SK-N-SH treated with all-trans-retinoic acid at 6 μM for 48 hours (cell line): ENCODE measurements around the gene POU5F1.
"Not testable (repeated sequence)": the region's sequence is repeated elsewhere in the genome, so short reads cannot be mapped to it uniquely, and the experiment has no call there.

ENCODE experiments used
- ATAC-seq: fragments of 200-7000 bp; cut with Tn5 transposase; 3 replicates; pipeline ENCODE4 v1.9.1; 2020; ENCODE audit warnings: mild to moderate bottlenecking, moderate library complexity
- ARNTL ChIP-seq: fragments of 450-650 bp; formaldehyde crosslinking; IDR thresholded peaks from 2 replicates; pipeline ENCODE4 v1.5.0; 2020; ENCODE audit warnings: low read depth, mild to moderate bottlenecking, moderate library complexity, borderline replicate concordance
- BACH2 ChIP-seq: fragments of 250-450 bp; sonication (Bioruptor Pico); IDR thresholded peaks from 2 replicates; pipeline ENCODE4 v1.9.0; 2021; ENCODE audit warnings: mild to moderate bottlenecking, borderline replicate concordance
- CREB5 ChIP-seq: fragments of 250-450 bp; sonication (Bioruptor Pico); IDR thresholded peaks from 2 replicates; pipeline ENCODE4 v1.5.1; 2020; ENCODE audit warnings: low read depth, mild to moderate bottlenecking, moderate library complexity
- CSDC2 ChIP-seq: fragments of 250-450 bp; sonication (Bioruptor Pico); IDR thresholded peaks from 2 replicates; pipeline ENCODE4 v1.5.0; 2020; ENCODE audit warnings: mild to moderate bottlenecking, moderate library complexity
- CSRNP3 ChIP-seq: fragments of 250-450 bp; sonication (Bioruptor Pico); IDR thresholded peaks from 2 replicates; pipeline ENCODE4 v1.5.1; 2021; ENCODE audit warnings: mild to moderate bottlenecking, moderate library complexity
- ESRRG ChIP-seq: fragments of 250-450 bp; sonication (Bioruptor Pico); IDR thresholded peaks from 2 replicates; pipeline ENCODE4 v1.6.1; 2021; ENCODE audit warnings: mild to moderate bottlenecking
- GLIS3 ChIP-seq: fragments of 250-450 bp; sonication (Bioruptor Pico); IDR thresholded peaks from 2 replicates; pipeline ENCODE4 v1.5.0; 2020; ENCODE audit warnings: mild to moderate bottlenecking, moderate library complexity
- ISL1 ChIP-seq: fragments of 250-450 bp; sonication (Bioruptor Pico); IDR thresholded peaks from 2 replicates; pipeline ENCODE4 v2.1.2; 2022; ENCODE audit warnings: mild to moderate bottlenecking, moderate library complexity
- PATZ1 ChIP-seq: fragments of 250-450 bp; sonication (Bioruptor Pico); IDR thresholded peaks from 2 replicates; pipeline ENCODE4 v1.8.0; 2020; ENCODE audit warnings: mild to moderate bottlenecking, moderate library complexity, borderline replicate concordance
- PPARA ChIP-seq: fragments of 250-450 bp; sonication (Bioruptor Pico); IDR thresholded peaks from 2 replicates; pipeline ENCODE4 v1.5.0; 2020; ENCODE audit warnings: mild to moderate bottlenecking, borderline replicate concordance
- RARB ChIP-seq: fragments of 250-450 bp; sonication (Bioruptor Pico); IDR thresholded peaks from 2 replicates; pipeline ENCODE4 v1.8.0; 2021; ENCODE audit warnings: mild to moderate bottlenecking, moderate library complexity
- SNAI2 ChIP-seq: fragments of 250-450 bp; sonication (Bioruptor Pico); IDR thresholded peaks from 2 replicates; pipeline ENCODE4 v1.5.0; 2020; ENCODE audit warnings: mild to moderate bottlenecking, moderate library complexity
- TCF4 ChIP-seq: fragments of 250-450 bp; sonication (Bioruptor Pico); IDR thresholded peaks from 2 replicates; pipeline ENCODE4 v1.8.0; 2021; ENCODE audit warnings: mild to moderate bottlenecking, moderate library complexity, borderline replicate concordance
- TOX ChIP-seq: fragments of 250-450 bp; sonication (Bioruptor Pico); IDR thresholded peaks from 2 replicates; pipeline ENCODE4 v1.8.0; 2021; ENCODE audit warnings: mild to moderate bottlenecking, moderate library complexity, borderline replicate concordance
- ZC3H10 ChIP-seq: fragments of 250-450 bp; sonication (Bioruptor Pico); IDR thresholded peaks from 2 replicates; pipeline ENCODE4 v1.5.1; 2021; ENCODE audit warnings: mild to moderate bottlenecking, moderate library complexity
- ZFP3 ChIP-seq: fragments of 250-450 bp; sonication (Bioruptor Pico); IDR thresholded peaks from 2 replicates; pipeline ENCODE4 v1.5.0; 2020; ENCODE audit warnings: mild to moderate bottlenecking, moderate library complexity
- ZFP30 ChIP-seq: fragments of 450-650 bp; formaldehyde crosslinking; IDR thresholded peaks from 2 replicates; pipeline ENCODE4 v1.5.0; 2022; ENCODE audit warnings: mild to moderate bottlenecking, moderate library complexity
- ZNF565 ChIP-seq: fragments of 450-650 bp; formaldehyde crosslinking; conservative IDR thresholded peaks from 2 replicates; pipeline ENCODE4 v1.5.0; 2020; ENCODE audit warnings: low read depth, mild to moderate bottlenecking, moderate library complexity
- ZNF70 ChIP-seq: fragments of 450-650 bp; formaldehyde crosslinking; IDR thresholded peaks from 2 replicates; pipeline ENCODE4 v1.5.0; 2020; ENCODE audit warnings: mild to moderate bottlenecking, moderate library complexity
- ZNF8 ChIP-seq: fragments of 450-650 bp; formaldehyde crosslinking; IDR thresholded peaks from 2 replicates; pipeline ENCODE4 v1.5.0; 2020; ENCODE audit warnings: mild to moderate bottlenecking, moderate library complexity

The POU5F1 gene

GRCh38 chr6:31170600-31170881 lies at the start of gene POU5F1:
POU5F1 (minus strand) TSS chr6:31170682; CDS start chr6:31170620, 62 bp downstream.
- ATAC-seq, result no peak
- TF ChIP-seq CSRNP3 (CRISPR knock-in tag) (no peak), CREB5 (CRISPR knock-in tag) (no peak), ZNF8 (CRISPR knock-in tag) (no peak), TOX (CRISPR knock-in tag) (no peak), PPARA (CRISPR knock-in tag) (no peak), ISL1 (CRISPR knock-in tag) (no peak), ZNF70 (no peak), ZNF565 (CRISPR knock-in tag) (no peak), CSDC2 (no peak), TCF4 (CRISPR knock-in tag) (no peak), ZFP3 (CRISPR knock-in tag) (no peak)

GRCh38 chr6:31216208-31216898 lies 45.9 kb upstream of the POU5F1 start:
- no peak for ATAC-seq
- TF ChIP-seq ZFP3 (CRISPR knock-in tag) (no peak), ARNTL (CRISPR knock-in tag) (no peak)

GRCh38 chr6:31215216-31215615 lies 44.7 kb upstream of the POU5F1 start:
- not testable (repeated sequence) for ATAC-seq

GRCh38 chr6:31214516-31214915 lies 44.0 kb upstream of the POU5F1 start:
- ATAC-seq, result no peak
- TF ChIP-seq PPARA (CRISPR knock-in tag) (no peak), CREB5 (CRISPR knock-in tag) (no peak), ZFP30 (CRISPR knock-in tag) (no peak), ZC3H10 (CRISPR knock-in tag) (no peak), TCF4 (CRISPR knock-in tag) (no peak), ISL1 (CRISPR knock-in tag) (no peak), TOX (CRISPR knock-in tag) (no peak), ZNF565 (CRISPR knock-in tag) (no peak), ZFP3 (CRISPR knock-in tag) (no peak), CSRNP3 (CRISPR knock-in tag) (no peak), RARB (CRISPR knock-in tag) (no peak)
- TF ChIP-seq, all 23 proteins: peak for 0

GRCh38 chr6:31210741-31211532 lies 40.5 kb upstream of the POU5F1 start:
- TF ChIP-seq ZC3H10 (CRISPR knock-in tag) (no peak), ZNF70 (no peak), ESRRG (no peak), CREB5 (CRISPR knock-in tag) (no peak), GLIS3 (CRISPR knock-in tag) (no peak), RARB (CRISPR knock-in tag) (no peak), ZFP30 (CRISPR knock-in tag) (no peak), PATZ1 (no peak), ZNF565 (CRISPR knock-in tag) (no peak), BACH2 (no peak), ARNTL (CRISPR knock-in tag) (no peak), TCF4 (CRISPR knock-in tag) (no peak), TOX (CRISPR knock-in tag) (no peak), SNAI2 (CRISPR knock-in tag) (no peak)
- TF ChIP-seq, all 23 proteins: peak for 0
- ATAC-seq, result no peak
